GM12875 (cell line): Measurements from ENCODE around the gene HPCAL4.

Experiments used
- H3K4me3 ChIP-seq: one replicate; pipeline ENCODE4 v1.5.1; 2011; ENCODE audit warnings: low read depth, low read length, control low read depth
- CTCF ChIP-seq: IDR thresholded peaks from 2 replicates; pipeline ENCODE4 v1.5.1; 2011; ENCODE audit warnings: low read depth, mild to moderate bottlenecking, control low read depth, inconsistent platforms, low read length, moderate library complexity, borderline replicate concordance; ENCODE audit not compliant: insufficient read depth

HPCAL4 gene

DNA sequence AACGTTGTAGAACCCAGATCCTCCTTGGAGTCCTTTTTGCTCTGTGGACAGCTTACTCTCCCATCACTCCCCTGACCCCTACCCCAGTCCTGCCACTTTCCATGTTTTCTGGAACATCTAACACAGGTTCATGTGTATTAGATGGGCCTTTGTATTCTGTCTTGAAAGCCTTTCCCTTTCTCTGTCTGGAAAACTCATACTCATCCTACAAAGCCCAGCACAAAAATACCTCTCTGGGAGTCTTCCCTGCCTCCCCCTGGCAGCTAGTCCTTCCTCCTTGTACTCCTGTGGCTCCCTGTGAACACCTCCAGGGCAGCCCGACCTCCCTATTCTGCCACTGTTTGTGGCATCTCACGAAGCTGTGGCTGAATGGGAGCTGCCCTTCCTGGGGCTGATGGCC lies 44.0 kb downstream of the HPCAL4 start:
- no peak overlapping the region for H3K4me3 ChIP-seq
- TF ChIP-seq CTCF: no peak

DNA sequence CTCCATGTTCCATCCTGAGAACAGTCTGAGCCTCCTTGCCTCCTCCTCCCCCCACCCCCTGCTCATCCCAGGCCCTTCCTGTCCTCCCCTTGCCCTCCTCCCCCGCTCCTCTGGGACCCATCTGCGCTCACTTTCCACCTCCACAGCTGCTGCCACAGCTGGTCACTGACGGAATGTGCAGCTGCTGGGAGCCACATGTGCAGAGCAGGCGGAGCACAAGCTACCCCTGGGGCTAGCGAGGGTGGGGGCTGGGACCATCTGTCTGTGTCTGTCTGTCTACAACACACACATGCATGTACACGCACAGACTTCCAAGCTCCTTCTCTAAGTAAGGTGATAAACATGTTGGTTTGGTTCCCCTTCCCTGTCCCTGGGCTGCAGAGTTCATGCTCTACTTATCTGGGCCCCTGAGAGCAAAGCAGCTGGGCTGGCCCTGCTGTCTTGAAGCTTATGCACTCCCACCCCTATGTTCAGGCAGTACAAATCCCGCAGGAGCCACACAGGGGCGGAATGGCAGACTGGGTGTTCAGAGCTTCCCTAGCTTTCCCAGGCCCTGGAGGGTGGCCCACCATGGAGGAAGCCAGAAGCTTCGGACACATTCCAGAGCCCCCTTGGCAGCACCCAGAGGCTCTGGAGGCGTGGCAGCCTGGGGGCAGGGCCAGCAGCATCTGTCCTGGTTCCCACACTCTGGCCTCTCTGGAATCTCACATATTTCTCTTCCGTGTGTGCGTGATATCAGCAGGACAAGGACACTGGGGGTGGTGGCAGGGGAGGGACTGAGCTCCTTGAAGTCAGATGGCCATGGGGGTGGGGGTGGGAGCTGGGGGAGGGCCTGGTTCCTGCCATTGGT lies 44.8 kb downstream of the HPCAL4 start:
- no peak for TF ChIP-seq CTCF
- no peak overlapping the region for H3K4me3 ChIP-seq

DNA sequence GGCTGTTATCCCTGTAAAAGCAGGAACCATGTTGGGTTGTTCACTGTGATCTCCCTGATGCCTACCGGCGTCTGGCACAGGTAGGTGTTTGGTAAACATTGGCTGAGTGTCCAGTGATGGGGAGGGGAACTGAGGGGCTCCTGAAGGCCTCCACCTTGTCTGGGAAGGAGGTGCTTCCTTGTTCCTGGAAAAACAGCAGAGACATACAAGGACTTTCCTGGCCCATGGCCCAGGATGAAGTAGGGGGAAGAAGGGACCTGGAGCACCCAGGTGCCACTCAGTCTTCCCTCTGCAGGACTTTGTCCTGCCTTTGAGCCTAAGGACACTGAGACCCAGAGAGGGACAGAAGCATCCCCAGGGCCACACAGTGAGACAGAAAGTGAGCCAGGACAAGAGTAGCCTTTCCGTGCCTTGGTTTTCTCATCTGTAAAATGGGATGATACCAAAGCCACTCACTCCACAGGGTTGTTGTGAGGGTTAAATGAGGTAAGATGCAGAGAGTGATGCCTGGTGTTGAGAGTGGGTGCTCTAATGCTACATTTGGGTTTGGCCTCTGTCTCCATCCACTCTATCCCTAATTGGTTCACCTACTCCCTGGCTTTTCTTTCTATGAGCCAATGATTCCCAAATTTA lies 45.7 kb downstream of the HPCAL4 start:
- no peak overlapping the region for H3K4me3 ChIP-seq
- TF ChIP-seq CTCF: no peak

- no peak overlapping the region for H3K4me3 ChIP-seq
- no peak for TF ChIP-seq CTCF
These were observed 47.5 kb downstream of the HPCAL4 start for GRCh38 chr1:39643705-39644104.

GRCh38 chr1:39642796-39643195 lies 48.4 kb downstream of the HPCAL4 start:
- TF ChIP-seq CTCF: no peak
- no peak overlapping the region for H3K4me3 ChIP-seq

- H3K4me3 ChIP-seq: no peak overlapping the region
- no peak for TF ChIP-seq CTCF
These were observed 50.4 kb downstream of the HPCAL4 start for GRCh38 chr1:39640861-39641260.

DNA sequence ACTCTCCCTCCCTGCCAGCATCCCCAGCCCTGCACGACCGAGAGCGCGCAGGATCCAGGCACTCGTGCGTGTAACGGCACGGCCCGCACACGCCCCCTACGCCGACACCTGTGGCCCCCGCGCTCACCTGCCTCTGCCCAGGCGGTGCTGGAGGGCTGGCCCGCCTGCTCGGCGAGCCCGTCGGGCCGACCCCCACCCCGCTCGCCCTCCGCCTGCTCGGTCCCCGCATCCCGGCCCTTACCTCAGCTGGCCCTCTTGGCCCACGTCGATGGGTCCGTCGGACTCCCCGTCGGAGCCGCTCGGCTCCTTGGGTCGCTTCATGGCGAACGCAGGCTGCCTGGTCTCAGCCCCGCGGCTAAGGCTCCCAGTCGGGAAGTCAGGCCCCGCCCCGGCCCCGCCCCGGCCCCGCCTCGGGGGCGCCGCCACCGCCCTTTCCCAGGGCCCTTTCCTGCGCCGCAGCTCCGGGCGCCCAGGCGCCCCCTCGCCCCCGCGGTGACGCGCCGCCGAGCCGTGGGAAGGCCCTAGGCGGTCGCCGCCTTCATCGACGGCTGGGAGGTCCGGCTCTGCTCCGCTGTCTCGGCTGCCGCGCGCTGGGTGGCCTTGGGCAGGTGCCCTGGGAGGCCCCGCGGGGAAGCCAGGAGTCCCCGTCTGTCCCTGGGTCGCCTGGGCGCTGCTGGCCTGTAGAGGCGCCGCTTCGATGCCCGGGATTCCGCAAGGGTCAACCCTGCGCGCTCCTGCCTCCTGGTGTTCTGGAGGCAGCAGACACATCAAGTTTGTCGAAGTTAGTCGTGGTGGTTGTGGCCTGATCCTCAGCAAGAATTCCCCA lies 51.7 kb downstream of the HPCAL4 start, which contains the start of gene HEYL:
HEYL (minus strand) TSS at position 339 of the 826 bp plus-strand sequence; CDS start at position 321, 18 bp downstream.
- peak; percentile 26; the same call in 1 of the 2 replicates for TF ChIP-seq CTCF
- H3K4me3 ChIP-seq: peak within 1 kb of the TSS; percentile 26
